Spinal cord (tissue), 10 donors: ENCODE results near the gene C2orf69. TPM values are rescaled to one million over a fixed set of nuclear protein-coding genes. Genes with fewer than 3 reads are reported as not detected.

Experiments
- DNase-seq, 6 donors: peaks; one replicate each; pipeline versions ENCODE4 v3.0.0 to v3.0.0-alpha.2; 2013 to 2015; ENCODE audit warnings: low spot score in 6 of 6, low read depth in 4 of 6
- H3K27ac ChIP-seq: one replicate; pipeline ENCODE4 v1.5.1; 2013; ENCODE audit warnings: low read depth, low read length, control low read depth
- H3K27me3 ChIP-seq: one replicate; pipeline ENCODE4 v1.6.1; 2013; ENCODE audit warnings: low read length; ENCODE audit not compliant: control insufficient read depth, insufficient read depth
- H3K36me3 ChIP-seq: one replicate; pipeline ENCODE4 v1.6.1; 2013; ENCODE audit warnings: low read length; ENCODE audit not compliant: control insufficient read depth, insufficient read depth
- H3K4me1 ChIP-seq: one replicate; pipeline ENCODE4 v1.6.1; 2013; ENCODE audit warnings: low read length; ENCODE audit not compliant: control insufficient read depth, insufficient read depth
- H3K4me3 ChIP-seq: one replicate; pipeline ENCODE4 v1.5.1; 2013; ENCODE audit warnings: low read depth, low read length, control low read depth
- H3K9me3 ChIP-seq: one replicate; pipeline ENCODE4 v1.6.1; 2013; ENCODE audit warnings: low read length; ENCODE audit not compliant: control insufficient read depth, insufficient read depth
- WGBS: methylation state at CpG from one replicate; pipeline ENCODE4 v1.1.5; 2013; ENCODE audit warnings: missing lambda C conversion rate; ENCODE audit not compliant: insufficient coverage; 5-methylcytosine and 5-hydroxymethylcytosine counted together
- long read RNA-seq, 4 donors: transcript quantifications; one replicate each; lab custom pipeline, GENCODE V29; 2026
- polyA plus RNA-seq, 2 donors: library from polyadenylated mRNA; unstranded; fragments of 120-200 nt; gene quantifications; one replicate each; pipeline ENCODE4 v1.2.1, GENCODE V29; 2013; ENCODE audit not compliant: insufficient read length in 2 of 2
- total RNA-seq, 2 donors: library from RNA; depleted of rRNA in 1 of 2; stranded (reverse); fragments of 120-200 nt in 1 of 2; fragments of >200 nt in 1 of 2; gene quantifications; one replicate each; pipeline versions ENCODE4 v1.2.3 to v1.2.4, GENCODE V29; 2013 to 2014
- donor health status: healthy.

The C2orf69 gene
- total RNA-seq (10 to 100 TPM in 1 of 2 donors, 1 to 10 TPM in 1; 9.2 to 24.7 TPM), polyA plus RNA-seq (10 to 100 TPM; 17.1 to 24.9 TPM)
- long read RNA-seq, donor 1, transcript C2orf69-201 (2 exons, 3,728 nt): major isoform, 13 of 13 reads
- long read RNA-seq, donor 1, partial matches to known transcripts: 0 of 13 reads
- long read RNA-seq, donor 1, other reads (novel, unspliced or antisense): 0 of 13 reads
- long read RNA-seq, donor 2, partial matches to known transcripts: 0 of 4 reads
- long read RNA-seq, donor 2, other reads (novel, unspliced or antisense): 0 of 4 reads
- long read RNA-seq, donor 3, partial matches to known transcripts: 0 of 4 reads
- long read RNA-seq, donor 3, other reads (novel, unspliced or antisense): 0 of 4 reads
- long read RNA-seq, donor 4, transcript C2orf69-201 (2 exons, 3,728 nt): major isoform, 7 of 7 reads
- long read RNA-seq, donor 4, partial matches to known transcripts: 0 of 7 reads
- long read RNA-seq, donor 4, other reads (novel, unspliced or antisense): 0 of 7 reads

- WGBS: under 1% methylated on average over 85 of the region's 85 CpGs
- H3K27me3 ChIP-seq: no peaks in the 10 kb centered on the region
- peak within 1 kb of the TSS; percentile 95 for H3K4me3 ChIP-seq
- H3K27ac ChIP-seq: peak within 1 kb of the TSS; percentile 99
- H3K36me3 ChIP-seq: no peaks in the 10 kb centered on the region
- peak; percentile 92 to 99 (median 96) for DNase-seq
- no peaks in the 10 kb centered on the region for H3K9me3 ChIP-seq
- peaks cover 11% of the 10 kb centered on the region for H3K4me1 ChIP-seq
These were observed at the start of gene C2orf69 for GRCh38 chr2:199911052-199911876. Gene C2orf69 (plus strand): TSS chr2:199911293. CDS start chr2:199911439, 146 bp downstream.

- Histone ChIP-seq H3K27ac (no peak overlapping the region), H3K4me3 (no peak overlapping the region), H3K9me3 (no peaks in the 10 kb centered on the region), H3K4me1 (no peaks in the 10 kb centered on the region), H3K27me3 (no peaks in the 10 kb centered on the region), H3K36me3 (no peaks in the 10 kb centered on the region)
- WGBS: no CpG with 5 or more reads among the region's 3 CpGs
- no peak for DNase-seq
These were observed 48.3 kb upstream of the C2orf69 start for GRCh38 chr2:199862788-199863187.

GRCh38 chr2:199865905-199866304, 45.2 kb upstream of the C2orf69 start:
- H3K4me1 ChIP-seq: no peaks in the 10 kb centered on the region
- no peak overlapping the region for H3K4me3 ChIP-seq
- WGBS: no CpG with 5 or more reads among the region's 4 CpGs
- H3K9me3 ChIP-seq: no peaks in the 10 kb centered on the region
- no peak for DNase-seq
- no peaks in the 10 kb centered on the region for H3K36me3 ChIP-seq
- H3K27me3 ChIP-seq: no peaks in the 10 kb centered on the region
- H3K27ac ChIP-seq: no peak overlapping the region

- H3K4me3 ChIP-seq: no peak overlapping the region
- DNase-seq: peak in 1 of 6 donors; percentile 20
- H3K27me3 ChIP-seq: no peaks in the 10 kb centered on the region
- H3K36me3 ChIP-seq: no peaks in the 10 kb centered on the region
- H3K4me1 ChIP-seq: no peaks in the 10 kb centered on the region
- no CpG with 5 or more reads among the region's 5 CpGs for WGBS
- no peaks in the 10 kb centered on the region for H3K9me3 ChIP-seq
- no peak overlapping the region for H3K27ac ChIP-seq
These were observed 42.5 kb upstream of the C2orf69 start for GRCh38 chr2:199868431-199869226.

- Histone ChIP-seq H3K4me3 (no peak overlapping the region), H3K27me3 (no peaks in the 10 kb centered on the region), H3K4me1 (no peaks in the 10 kb centered on the region), H3K36me3 (no peaks in the 10 kb centered on the region), H3K27ac (no peak overlapping the region), H3K9me3 (no peaks in the 10 kb centered on the region)
- no CpG with 5 or more reads among the region's 1 CpG for WGBS
- DNase-seq: no peak
These were observed 41.9 kb upstream of the C2orf69 start for GRCh38 chr2:199869227-199869541.

GRCh38 chr2:199869653-199870052, 41.4 kb upstream of the C2orf69 start:
- no CpG with 5 or more reads among the region's 1 CpG for WGBS
- DNase-seq: no peak
- Histone ChIP-seq H3K36me3 (no peaks in the 10 kb centered on the region), H3K4me3 (no peak overlapping the region), H3K27me3 (no peaks in the 10 kb centered on the region), H3K9me3 (peaks cover 2% of the 10 kb centered on the region), H3K27ac (no peak overlapping the region), H3K4me1 (no peaks in the 10 kb centered on the region)

GRCh38 chr2:199870581-199870980, 40.5 kb upstream of the C2orf69 start:
- H3K4me3 ChIP-seq: no peak overlapping the region
- WGBS: no CpG with 5 or more reads among the region's 1 CpG
- H3K27me3 ChIP-seq: no peaks in the 10 kb centered on the region
- peaks cover 2% of the 10 kb centered on the region for H3K9me3 ChIP-seq
- no peaks in the 10 kb centered on the region for H3K36me3 ChIP-seq
- no peak for DNase-seq
- H3K4me1 ChIP-seq: no peaks in the 10 kb centered on the region
- no peak overlapping the region for H3K27ac ChIP-seq

GRCh38 chr2:199874209-199874608, 36.9 kb upstream of the C2orf69 start:
- no peak overlapping the region for H3K27ac ChIP-seq
- no peaks in the 10 kb centered on the region for H3K36me3 ChIP-seq
- H3K9me3 ChIP-seq: peaks cover 2% of the 10 kb centered on the region
- no peak overlapping the region for H3K4me3 ChIP-seq
- no peak for DNase-seq
- H3K4me1 ChIP-seq: no peaks in the 10 kb centered on the region
- 100% methylated on average over 1 of the region's 1 CpG for WGBS
- no peaks in the 10 kb centered on the region for H3K27me3 ChIP-seq

GRCh38 chr2:199875400-199875799, 35.7 kb upstream of the C2orf69 start:
- Histone ChIP-seq H3K4me3 (no peak overlapping the region), H3K27me3 (no peaks in the 10 kb centered on the region), H3K9me3 (peaks cover 2% of the 10 kb centered on the region), H3K4me1 (no peaks in the 10 kb centered on the region), H3K27ac (no peak overlapping the region), H3K36me3 (no peaks in the 10 kb centered on the region)
- no peak for DNase-seq
- WGBS: no CpG with 5 or more reads among the region's 1 CpG
